Measurements from ENCODE around the gene KCND1.
A peak's percentile ranks its signal among the peaks of the same experiment; 100 is the strongest.
"Not testable (repeated sequence)": the region's sequence is repeated elsewhere in the genome, so short reads cannot be mapped to it uniquely, and the experiment has no call there.

KCND1 gene

DNA sequence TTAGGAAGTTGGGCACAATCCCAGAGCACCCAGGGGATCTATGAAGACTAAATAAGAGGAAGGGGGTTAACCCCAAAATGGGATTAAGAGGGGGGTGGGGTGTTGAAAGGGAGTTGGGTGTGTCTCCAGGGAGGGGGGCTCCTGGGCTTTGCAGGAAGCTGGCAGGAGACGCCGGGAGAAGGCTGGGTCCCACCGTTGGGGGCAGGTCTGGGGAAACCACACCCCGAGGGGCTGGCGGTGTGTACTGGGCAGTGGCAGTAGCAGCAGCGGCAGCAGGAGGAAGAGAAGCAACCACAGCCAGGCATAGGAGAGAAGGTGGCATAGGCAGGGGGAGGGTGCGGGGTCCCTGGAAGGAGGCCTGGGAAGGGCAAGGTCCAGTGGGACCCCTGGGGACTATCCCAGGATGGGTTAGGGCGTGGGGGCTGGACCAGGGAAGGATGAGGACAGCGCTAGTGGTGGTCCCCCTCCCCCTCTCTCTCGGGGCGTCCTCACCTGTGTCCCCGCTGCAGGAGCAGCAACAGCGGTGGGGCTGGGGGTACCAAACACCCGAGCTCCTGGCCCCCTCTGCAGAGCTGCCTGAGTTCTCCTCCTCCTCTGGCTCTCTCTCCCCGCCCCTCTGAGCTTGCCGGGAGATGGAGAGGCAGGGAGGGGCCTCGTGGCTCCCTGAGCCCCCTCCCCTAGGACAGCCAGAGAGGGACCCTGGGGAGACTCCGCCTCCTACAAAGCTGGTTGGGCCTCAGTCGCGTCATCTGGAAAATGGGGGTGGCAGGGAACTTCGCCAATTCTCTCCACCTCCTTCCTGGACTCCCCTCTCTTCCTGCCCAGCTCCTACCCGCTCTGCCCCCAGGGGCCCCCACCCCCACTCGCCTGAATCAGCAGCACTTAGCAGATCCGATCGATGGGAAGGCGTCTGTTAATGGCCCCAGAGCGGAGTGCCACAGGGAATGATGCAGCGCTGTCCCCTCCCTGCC, at the start of gene KCND1:
TSS of gene KCND1 (minus strand) at position 596 of the 971 bp plus-strand sequence. CDS start 1,573 bp downstream, outside the sequence.
- peak; percentile 46 for DNase-seq

DNA sequence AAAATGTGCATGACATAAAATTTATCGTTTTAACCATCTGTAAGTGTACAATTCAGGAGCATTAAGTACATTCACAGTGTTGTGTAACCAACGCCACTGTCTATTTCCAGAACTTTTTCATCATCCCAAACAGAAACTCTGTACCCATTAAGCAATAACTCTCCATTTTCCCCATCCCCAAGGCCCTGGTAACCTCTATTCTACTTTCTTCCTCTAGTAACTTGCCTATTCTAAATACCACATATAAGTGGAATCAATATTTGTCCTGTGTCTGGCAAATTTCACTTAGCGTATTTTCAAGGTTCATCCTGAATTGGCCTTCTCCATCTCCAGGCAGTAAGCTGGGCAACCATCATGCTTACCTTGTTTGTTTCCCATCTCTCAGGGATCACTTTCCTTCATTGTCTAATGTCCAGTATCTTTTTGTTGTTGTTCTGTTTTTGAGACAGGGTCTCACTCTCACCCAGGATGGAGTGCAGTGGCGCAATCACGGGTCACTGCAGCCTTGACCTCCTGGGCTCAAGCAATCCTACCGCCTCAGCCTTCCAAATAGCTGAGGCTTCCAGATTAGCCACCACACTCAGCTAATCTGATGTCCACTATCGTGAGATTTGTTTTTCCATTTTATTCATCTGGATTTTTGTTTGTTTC, 48.1 kb upstream of the KCND1 start:
- DNase-seq = no peak

- no peak for DNase-seq
Measured at GRCh38 chrX:49019050-49019449, 47.4 kb upstream of the KCND1 start.

DNA sequence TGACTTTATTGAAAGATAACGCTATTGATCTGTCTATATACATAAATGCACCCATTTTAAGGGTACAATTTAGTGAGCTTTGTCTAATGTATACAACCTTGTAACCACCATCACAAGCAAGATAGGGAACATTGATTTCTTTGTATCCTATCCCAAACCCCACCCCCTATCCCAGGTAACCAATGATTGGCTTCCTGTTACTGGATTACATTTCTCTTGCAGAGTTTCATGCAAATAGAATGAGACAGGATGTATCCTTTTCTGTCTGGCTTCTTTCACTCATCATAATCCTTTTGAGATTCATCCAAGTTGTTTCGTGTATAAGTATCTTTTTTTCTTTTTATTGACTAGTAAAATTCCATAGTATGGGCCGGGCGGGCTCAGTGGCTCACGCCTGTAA, 32.1 kb upstream of the KCND1 start:
- no peak for DNase-seq

DNA sequence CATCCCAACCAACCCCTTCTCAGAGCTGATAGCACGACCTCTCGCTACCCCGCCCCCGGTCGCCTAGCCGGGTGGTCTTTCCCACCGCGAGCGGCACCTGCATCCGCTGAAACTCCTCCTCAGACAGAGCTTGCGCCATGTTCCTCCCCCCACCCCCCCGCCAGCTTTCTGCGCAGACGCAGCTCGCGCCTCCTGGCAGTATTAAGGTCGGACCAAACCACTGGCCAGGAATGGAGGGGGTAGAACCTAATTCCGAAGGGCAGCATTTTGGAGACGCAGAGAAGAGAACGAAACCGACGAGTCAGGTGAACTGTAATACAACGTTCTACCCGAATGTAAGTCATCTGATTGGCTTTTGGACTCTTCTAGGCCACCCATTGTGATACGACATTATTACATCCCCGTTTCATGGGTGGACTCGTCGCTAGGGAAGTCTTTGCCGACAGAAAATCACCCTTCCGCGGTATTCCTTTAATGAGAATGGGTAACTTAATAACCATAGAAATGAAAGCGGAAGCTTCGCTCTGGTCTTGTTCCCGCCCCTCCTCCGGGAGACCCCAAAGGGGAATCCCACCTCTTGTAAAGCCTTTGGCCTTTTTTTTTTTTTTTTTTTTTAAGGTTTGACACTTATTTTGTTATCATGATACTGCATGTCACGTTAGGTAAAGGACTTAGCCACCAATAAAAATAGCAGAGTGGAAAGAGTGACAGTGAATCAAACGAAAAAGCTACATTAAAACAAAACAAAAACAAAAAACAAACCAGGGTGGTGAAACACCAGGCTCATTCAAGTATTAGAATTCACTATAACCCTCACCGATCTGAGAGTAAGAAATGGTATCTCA, 30.7 kb upstream of the KCND1 start, which contains the start of gene GRIPAP1:
TSS of gene GRIPAP1 (minus strand) at position 174 of the 845 bp plus-strand sequence. CDS start at position 139, 35 bp downstream.
- peak; percentile 85 for DNase-seq

DNA sequence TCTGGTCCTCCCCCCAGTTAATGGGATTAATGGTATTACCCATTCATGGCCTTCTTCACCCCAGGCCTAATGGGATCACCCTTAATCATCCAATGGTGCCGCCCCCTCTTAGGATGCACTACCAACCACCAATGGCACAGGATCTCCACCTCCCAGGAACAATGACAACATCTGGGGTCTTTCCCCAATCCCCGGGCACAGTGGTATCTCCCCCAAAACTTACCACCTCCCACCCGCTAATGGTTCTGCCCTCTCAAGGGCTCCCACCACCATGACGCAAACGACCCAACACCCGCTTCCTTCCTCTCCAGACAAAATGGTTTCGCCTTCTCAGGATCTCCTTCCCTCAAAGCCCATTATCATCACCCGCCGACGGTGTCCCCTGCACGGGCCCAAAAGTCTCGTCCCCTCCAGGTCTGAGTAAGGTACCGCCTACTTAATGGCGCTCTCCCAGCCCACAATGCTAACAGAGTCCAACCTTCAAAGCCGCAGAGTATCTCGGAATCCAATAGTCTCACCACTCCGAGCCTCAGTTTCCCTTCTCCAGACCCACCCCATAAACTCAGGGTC, 30.0 kb upstream of the KCND1 start:
- DNase-seq = no peak

DNA sequence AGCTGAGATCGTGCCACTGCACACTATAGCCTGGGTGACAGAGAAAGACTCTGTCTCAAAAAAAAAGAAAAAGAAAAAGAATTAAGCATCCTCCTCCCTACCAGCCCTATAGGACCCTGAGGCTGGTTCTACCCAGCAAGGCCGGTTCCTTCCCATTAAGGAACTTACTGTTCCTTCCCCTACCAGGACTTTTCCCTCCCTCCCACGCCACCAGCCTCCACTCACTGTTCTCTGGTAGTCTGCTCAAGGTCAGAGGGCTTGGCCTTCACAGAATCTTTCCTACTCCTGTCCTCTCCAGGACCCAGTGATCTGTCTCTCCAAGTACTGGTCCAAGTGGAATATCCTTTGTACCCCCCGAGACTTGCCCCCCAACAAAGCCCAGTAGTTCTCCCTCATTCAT, 29.0 kb upstream of the KCND1 start:
- DNase-seq = no peak

GRCh38 chrX:48999030-48999429, 27.4 kb upstream of the KCND1 start:
- no peak for DNase-seq

DNA sequence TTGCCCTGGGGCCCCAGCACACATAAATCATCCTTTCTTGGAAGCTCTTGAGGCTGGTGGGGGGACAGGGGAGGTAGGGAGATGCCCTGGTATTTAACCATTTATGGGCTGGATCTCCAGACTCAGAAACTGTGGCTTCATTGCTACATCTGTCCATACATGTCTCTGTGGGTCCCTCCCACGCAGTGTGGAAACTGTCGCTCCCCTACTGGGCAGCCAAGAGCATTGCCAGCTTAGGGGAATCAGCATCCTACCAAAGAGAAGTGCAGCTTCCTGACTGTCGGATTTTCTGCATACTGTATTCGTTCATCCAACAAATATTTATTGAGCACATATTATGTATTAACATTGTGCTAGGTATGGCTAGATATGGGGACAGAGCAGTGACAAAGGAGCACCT, 26.7 kb upstream of the KCND1 start:
- no peak for DNase-seq

GRCh38 chrX:48997865-48998264, 26.2 kb upstream of the KCND1 start:
- DNase-seq = no peak

DNA sequence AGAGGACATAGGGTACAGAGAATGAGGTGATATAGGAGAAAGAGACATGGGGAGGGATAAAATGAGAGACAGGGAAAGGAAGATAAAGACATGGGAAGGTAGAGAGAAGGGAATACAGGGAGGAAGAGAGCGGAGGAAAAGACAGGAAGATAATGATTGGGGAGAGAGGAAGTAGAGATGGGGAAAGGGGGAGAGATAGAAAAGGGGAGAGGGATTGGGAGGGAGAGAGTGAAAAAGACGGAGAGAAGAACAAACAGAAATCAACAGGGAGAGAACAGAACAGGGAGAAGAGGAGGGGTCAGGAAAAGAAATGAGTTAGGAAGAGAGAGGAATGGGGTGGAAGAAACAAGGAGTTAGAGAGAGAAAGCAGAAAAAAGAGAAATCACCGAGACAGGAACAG, 25.8 kb upstream of the KCND1 start:
- DNase-seq = no peak

DNA sequence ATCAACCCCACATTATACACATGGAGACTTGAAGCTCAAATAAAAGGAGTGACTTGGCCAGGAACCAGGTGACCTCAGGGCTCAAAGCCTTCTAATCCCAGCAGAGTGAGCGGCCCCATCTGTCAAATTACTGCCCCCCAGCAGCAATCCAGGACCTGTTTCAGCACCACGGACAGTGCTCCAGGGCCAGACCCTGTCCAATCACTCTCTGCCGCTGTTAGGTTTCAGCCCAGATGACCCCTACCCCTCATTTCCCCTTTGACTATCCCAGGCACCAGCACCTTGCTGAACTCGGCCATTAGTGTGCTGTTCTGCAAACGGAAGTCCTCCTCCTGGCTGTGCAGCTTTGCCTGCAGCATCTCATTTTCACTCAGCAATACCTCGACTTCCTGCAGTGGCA, 25.3 kb upstream of the KCND1 start:
- no peak for DNase-seq

DNA sequence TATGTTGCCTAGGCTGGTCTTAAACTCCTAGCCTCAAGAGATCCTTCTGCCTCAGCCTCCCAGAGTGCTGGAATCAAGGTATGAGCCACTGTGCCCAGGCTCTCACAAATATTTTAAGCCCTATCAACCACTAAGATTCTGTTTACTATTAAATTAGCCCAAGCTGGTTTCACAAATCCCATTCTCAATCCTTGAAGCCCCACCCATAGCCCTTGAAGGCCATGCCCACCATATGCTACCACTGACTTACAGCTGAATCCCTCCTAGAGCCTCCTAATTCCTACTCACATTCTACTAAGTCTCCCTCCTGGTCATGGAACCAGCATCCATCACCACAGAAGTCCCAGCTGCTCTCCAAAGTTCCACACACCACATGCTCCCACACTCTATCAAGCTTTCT, 20.7 kb upstream of the KCND1 start:
- DNase-seq = no peak

DNA sequence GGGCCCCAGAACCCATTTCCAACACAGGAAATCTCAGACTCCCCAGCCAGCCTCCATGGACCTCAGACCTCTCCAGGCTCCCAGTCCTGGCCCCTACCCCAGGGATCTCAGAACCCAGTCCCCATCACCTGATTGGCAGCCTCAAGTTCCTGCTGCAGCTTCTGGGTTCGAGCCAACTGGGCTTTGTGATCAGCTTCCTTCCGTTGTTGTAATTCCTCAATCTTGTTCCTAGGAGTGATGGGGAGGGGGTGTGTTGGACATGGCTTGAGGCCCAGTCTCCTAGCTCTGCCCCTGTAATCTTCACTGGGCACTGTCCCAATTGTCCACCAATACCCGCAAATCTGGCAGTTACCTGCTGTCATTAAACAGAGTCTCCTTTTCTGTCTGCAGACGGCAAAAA, 17.8 kb upstream of the KCND1 start:
- DNase-seq = no peak

GRCh38 chrX:48983896-48984295, 12.3 kb upstream of the KCND1 start:
- no peak for DNase-seq

GRCh38 chrX:48983081-48983480, 11.4 kb upstream of the KCND1 start:
- DNase-seq = no peak

- no peak for DNase-seq
Measured at GRCh38 chrX:48981178-48981577, 9.5 kb upstream of the KCND1 start.

- DNase-seq = not testable (repeated sequence)
Measured at GRCh38 chrX:48980341-48980740, 8.7 kb upstream of the KCND1 start.

GRCh38 chrX:48978226-48978625, 6.6 kb upstream of the KCND1 start:
- DNase-seq = no peak

GRCh38 chrX:48976086-48976485, 4.4 kb upstream of the KCND1 start:
- DNase-seq = no peak

DNA sequence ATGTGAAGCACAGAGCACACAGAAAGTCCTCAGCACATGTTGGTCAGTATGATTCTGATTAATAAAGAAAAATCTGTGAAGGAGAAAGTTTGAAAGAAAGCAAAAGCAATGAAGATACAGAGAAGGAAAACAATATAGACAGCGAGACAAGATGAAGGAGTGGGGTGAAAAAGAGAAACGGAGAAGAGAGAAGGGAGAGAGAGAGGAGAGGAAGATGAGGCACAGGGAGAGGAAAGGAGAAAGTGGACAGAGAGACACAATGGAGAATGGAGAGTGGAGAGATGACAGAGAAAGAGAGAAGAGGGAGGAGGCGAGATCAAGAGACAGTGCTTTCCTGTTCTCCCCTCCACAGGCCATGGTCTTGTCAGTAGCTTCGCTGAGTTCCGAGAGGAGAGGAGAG, 3.9 kb upstream of the KCND1 start:
- no peak for DNase-seq

GRCh38 chrX:48975041-48975440, 3.4 kb upstream of the KCND1 start:
- no peak for DNase-seq

DNA sequence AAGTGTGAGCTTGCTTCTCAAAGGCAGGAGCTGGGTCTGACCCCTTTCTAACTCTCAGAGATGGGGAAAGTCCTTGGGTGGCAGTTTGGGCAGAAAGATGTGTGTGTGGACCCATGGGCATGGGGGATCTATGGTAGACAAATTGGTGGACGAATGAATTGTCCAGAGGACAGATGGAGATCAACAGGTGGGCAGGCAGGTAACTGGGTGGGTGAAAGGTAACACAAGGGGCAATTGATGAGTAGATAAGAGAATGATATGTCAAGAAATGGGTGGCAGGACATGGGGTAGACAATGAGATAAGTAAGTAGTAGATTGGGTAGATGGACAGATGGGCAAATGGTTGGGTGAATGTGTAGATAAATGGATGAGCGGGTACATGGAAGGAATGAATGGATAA, 2.9 kb upstream of the KCND1 start:
- DNase-seq = no peak
